HepG2 (cell line): ENCODE measurements around the gene LRBA. TPM values are rescaled to one million over a fixed set of nuclear protein-coding genes. Genes with fewer than 3 reads are reported as not detected.

Experiments used
- ATAC-seq: fragments of 200-7000 bp; cut with Tn5 transposase; 3 replicates; pipeline ENCODE4 v1.9.1; 2020; ENCODE audit warnings: mild to moderate bottlenecking, moderate library complexity
- BruUV-seq: library from RNA; stranded (reverse); fragments of 400-500 nt; replicated peaks from 2 replicates; lab custom pipeline; 2021; lab: Mats Ljungman, UMichigan
- CTCF ChIA-PET: fragments of 300-600 bp; formaldehyde crosslinking; extraction: SDS; loops from one replicate; lab custom pipeline; 2021; ENCODE audit warnings: low total read pairs, inconsistent platforms, low intra/inter-chr PET ratio; lab: Yijun Ruan, JAX
- POLR2A ChIA-PET: fragments of 350-600 bp; sonication (Branson Sonifier 250); formaldehyde crosslinking; loops from one replicate; lab custom pipeline; 2020; ENCODE audit warnings: antibody characterized with exemption, inconsistent platforms; lab: Yijun Ruan, JAX
- DNase-seq: peaks from one replicate; pipeline ENCODE4 v3.0.0-alpha.2; 2015; ENCODE audit warnings: low spot score
- FAIRE-seq: peaks from 3 replicates; lab custom pipeline; 2011; peaks lifted over from hg19 to GRCh38; lab: Jason Lieb, UNC
- H2AFZ ChIP-seq: one replicate; pipeline ENCODE4 v1.6.1; 2011; ENCODE audit warnings: low read length, inconsistent platforms
- H3K27ac ChIP-seq: fragments of 300-600 bp; 3 replicates; pipeline ENCODE4 v1.8.0; 2011; ENCODE audit warnings: mixed run types, mild to moderate bottlenecking, mixed read lengths, low read length, inconsistent platforms; ENCODE audit not compliant: insufficient read depth; ENCODE audit errors: extremely low read length
- H3K27me3 ChIP-seq, 2 experiments: fragments of 200-600 bp in 1 of 2; 2 replicates in 1 of 2; 3 replicates in 1 of 2; pipeline versions ENCODE4 v1.6.0 to v1.8.0; 2011; ENCODE audit warnings: low read length in 2 of 2, mild to moderate bottlenecking in 2 of 2, moderate library complexity in 2 of 2, inconsistent platforms in 1 of 2; ENCODE audit not compliant: insufficient read depth in 2 of 2, control insufficient read depth in 1 of 2
- H3K36me3 ChIP-seq, 2 experiments: fragments of 200-600 bp in 1 of 2; replicated peaks in 1 of 2; 2 replicates in 1 of 2; 3 replicates in 1 of 2; pipeline versions ENCODE4 v1.5.1 to v1.8.0; 2011; ENCODE audit warnings: low read length in 2 of 2, inconsistent platforms in 1 of 2; ENCODE audit not compliant: insufficient read depth in 2 of 2, control insufficient read depth in 1 of 2
- H3K4me1 ChIP-seq: 2 replicates; pipeline ENCODE4 v1.5.1; 2012; ENCODE audit warnings: low read length, inconsistent platforms; ENCODE audit not compliant: insufficient read depth
- H3K4me2 ChIP-seq: 2 replicates; pipeline ENCODE4 v1.6.0; 2011; ENCODE audit warnings: low read depth, low read length, inconsistent platforms
- H3K4me3 ChIP-seq, 3 experiments: fragments of 200-600 bp in 1 of 3; sonication (generic), shearing (Covaris generic) in 1 of 3; replicated peaks in 1 of 3; 2 replicates each; pipeline ENCODE4 v1.5.1; 2011 to 2016; ENCODE audit warnings: low read length in 3 of 3, inconsistent platforms in 2 of 3, low read depth in 2 of 3, mild to moderate bottlenecking in 2 of 3, control low read depth in 1 of 3, mixed read lengths in 1 of 3; ENCODE audit not compliant: insufficient read depth in 1 of 3
- H3K79me2 ChIP-seq: one replicate; pipeline ENCODE4 v1.6.1; 2011; ENCODE audit warnings: low read length, inconsistent platforms; ENCODE audit not compliant: insufficient read depth
- H3K9ac ChIP-seq: 2 replicates; pipeline ENCODE4 v1.6.0; 2011; ENCODE audit warnings: mild to moderate bottlenecking, low read depth, low read length, inconsistent platforms; ENCODE audit not compliant: insufficient read depth
- H3K9me3 ChIP-seq: 2 replicates; pipeline ENCODE4 v1.5.1; 2012; ENCODE audit warnings: mild to moderate bottlenecking, low read length
- H4K20me1 ChIP-seq: 2 replicates; pipeline ENCODE4 v1.6.0; 2011; ENCODE audit warnings: inconsistent platforms, mild to moderate bottlenecking, low read length, moderate library complexity; ENCODE audit not compliant: insufficient read depth
- ARID5B ChIP-seq: IDR thresholded peaks from 2 replicates; pipeline ENCODE4 v1.4.0; 2020; ENCODE audit warnings: mild to moderate bottlenecking, missing genetic modification reagents
- HMG20A ChIP-seq: IDR thresholded peaks from 2 replicates; pipeline ENCODE4 v1.6.1; 2016; ENCODE audit warnings: borderline replicate concordance
- SP4 ChIP-seq: sonication (generic); formaldehyde crosslinking; IDR thresholded peaks from 2 replicates; pipeline ENCODE4 v1.8.1; 2023; ENCODE audit warnings: mild to moderate bottlenecking, missing genetic modification reagents
- THAP11 ChIP-seq: IDR thresholded peaks from 2 replicates; pipeline ENCODE4 v1.6.1; 2016; ENCODE audit warnings: missing biosample characterization, missing genetic modification reagents
- ZNF790 ChIP-seq: sonication (generic); formaldehyde crosslinking; IDR thresholded peaks from 2 replicates; pipeline ENCODE4 v1.8.0; 2022; ENCODE audit warnings: missing genetic modification reagents, mild to moderate bottlenecking, borderline replicate concordance
- WGBS: methylation state at CpG from one replicate; pipeline ENCODE4 v1.1.6; 2017; ENCODE audit warnings: low lambda C conversion rate; 5-methylcytosine and 5-hydroxymethylcytosine counted together
- in situ Hi-C: cut with HindIII; loops from 2 replicates; pipeline ENCODE4 v1.10.0; 2017; ENCODE audit warnings: low pct_unique_long_range_greater_than_20kb; ENCODE audit not compliant: extremely low pct_ligation_motif_present
- intact Hi-C: fragments of 100-400 bp; cut with micrococcal nuclease; formaldehyde crosslinking; loops from one replicate; pipeline ENCODE4 v1.10.0; 2022; ENCODE audit not compliant: unreplicated experiment
- polyA plus RNA-seq, 8 experiments: library from polyadenylated mRNA; depleted of rRNA in 3 of 8; stranded (reverse) in 7 of 8; unstranded in 1 of 8; fragments of >200 nt; fragmentation: Illumina TruSeq in 4 of 8; extraction: Trizol in 4 of 8; gene quantifications; 2 replicates each; pipeline versions ENCODE4 v1.2.1 to v1.2.3, GENCODE V29; 2011 to 2016; ENCODE audit warnings: low read depth in 4 of 8, missing spikeins in 1 of 8, mixed read lengths in 1 of 8; ENCODE audit not compliant: insufficient read depth in 1 of 8
- total RNA-seq, 5 experiments: library from RNA; depleted of rRNA; stranded (reverse); fragments of >200 nt; fragmentation: Illumina TruSeq; extraction: Trizol; gene quantifications; 2 replicates each; pipeline ENCODE4 v1.2.3, GENCODE V29; 2016; ENCODE audit warnings: low read depth in 1 of 5
- TF ChIP-seq, protein P1 (sequence below): fragments of 450-650 bp; IDR thresholded peaks from 2 replicates; pipeline ENCODE4 v1.6.1; 2017

The LRBA gene
- total and polyA plus RNA-seq, 2 of the 13 experiments (the other 11 are each of a cell fraction or from before 2014, with no cell fraction given), result 21.0 to 37.2 TPM

- no peak for FAIRE-seq
These were observed 130.5 kb downstream of the LRBA start for GRCh38 chr4:150884625-150885024.

More at GRCh38 chr4:150884625-150885024, 130.5 kb downstream of the LRBA start:
- DNase-seq (no peak), ATAC-seq (no peak)
- Histone ChIP-seq H3K4me3 (no peak overlapping the region), H3K9ac (no peak overlapping the region), H4K20me1 (no peaks in the 10 kb centered on the region), H3K36me3 (peaks cover 0 to 6% of the 10 kb centered on the region in 2 experiments; a peak in 2 of 5 replicates), H3K4me2 (no peak overlapping the region), H3K9me3 (no peaks in the 10 kb centered on the region)
- WGBS, result 98% methylated on average over 1 of the region's 1 CpG
- intact Hi-C loops (no loop called here), in situ Hi-C loops (no loop called here)
- TF ChIP-seq, protein P1, sequence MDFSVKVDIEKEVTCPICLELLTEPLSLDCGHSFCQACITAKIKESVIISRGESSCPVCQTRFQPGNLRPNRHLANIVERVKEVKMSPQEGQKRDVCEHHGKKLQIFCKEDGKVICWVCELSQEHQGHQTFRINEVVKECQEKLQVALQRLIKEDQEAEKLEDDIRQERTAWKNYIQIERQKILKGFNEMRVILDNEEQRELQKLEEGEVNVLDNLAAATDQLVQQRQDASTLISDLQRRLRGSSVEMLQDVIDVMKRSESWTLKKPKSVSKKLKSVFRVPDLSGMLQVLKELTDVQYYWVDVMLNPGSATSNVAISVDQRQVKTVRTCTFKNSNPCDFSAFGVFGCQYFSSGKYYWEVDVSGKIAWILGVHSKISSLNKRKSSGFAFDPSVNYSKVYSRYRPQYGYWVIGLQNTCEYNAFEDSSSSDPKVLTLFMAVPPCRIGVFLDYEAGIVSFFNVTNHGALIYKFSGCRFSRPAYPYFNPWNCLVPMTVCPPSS, result no peak
- no peak for TF ChIP-seq THAP11
- no peak for TF ChIP-seq HMG20A (CRISPR knock-in tag)
- no peak for TF ChIP-seq ZNF790 (CRISPR knock-in tag)
- TF ChIP-seq SP4 (CRISPR knock-in tag), result no peak
- no peak for TF ChIP-seq ARID5B (CRISPR knock-in tag)
- TF ChIP-seq, all 625 proteins: peak for 0
- Histone ChIP-seq H2AFZ (no peak overlapping the region), H3K27ac (no peak overlapping the region), H3K4me1 (no peaks in the 10 kb centered on the region), H3K79me2 (no peaks in the 10 kb centered on the region), H3K27me3 (no peaks in the 10 kb centered on the region)
- ChIA-PET CTCF (no interaction called here), POLR2A (no interaction called here)
- no TSS peak for BruUV-seq
